Globus pallidus (tissue), 1 donor: Measurements from ENCODE around the gene TENT4A.

Experiments used
- DNase-seq: peaks from one replicate; pipeline ENCODE4 v3.0.0-alpha.2; 2015; ENCODE audit warnings: low spot score

Gene TENT4A

DNA sequence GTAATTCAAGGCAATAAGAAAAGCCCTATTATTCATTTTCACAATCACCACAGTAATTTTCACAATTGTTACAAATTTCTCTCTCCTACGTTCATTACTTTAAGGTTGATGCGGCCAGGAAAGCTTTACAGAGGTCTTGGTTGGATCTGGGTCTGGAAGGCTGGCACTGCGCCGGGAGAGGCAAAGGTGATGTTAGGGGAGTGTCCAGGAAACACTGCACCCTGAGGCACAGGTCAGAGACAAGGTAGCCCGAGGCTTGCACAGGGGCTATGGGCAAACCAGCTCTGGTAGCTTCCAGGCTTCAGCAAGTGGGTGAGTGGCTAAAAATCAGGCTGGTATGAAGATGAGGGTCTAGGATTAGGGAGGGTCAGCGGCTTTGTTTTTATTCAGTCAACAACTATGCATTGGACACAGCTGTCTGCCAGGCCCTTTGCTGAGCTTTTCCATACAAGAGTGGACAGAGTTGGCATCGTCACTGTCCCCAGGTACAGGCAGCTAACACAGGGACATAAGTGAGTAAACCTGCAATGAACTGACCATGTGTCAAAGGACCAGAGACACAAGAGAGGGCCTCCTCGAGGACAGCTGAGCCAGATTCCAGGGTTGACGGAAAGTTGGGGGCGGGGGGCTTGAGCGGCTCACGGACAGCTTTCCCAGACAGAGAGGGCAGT lies 12.4 kb upstream of the TENT4A start:
- no peak for DNase-seq

DNA sequence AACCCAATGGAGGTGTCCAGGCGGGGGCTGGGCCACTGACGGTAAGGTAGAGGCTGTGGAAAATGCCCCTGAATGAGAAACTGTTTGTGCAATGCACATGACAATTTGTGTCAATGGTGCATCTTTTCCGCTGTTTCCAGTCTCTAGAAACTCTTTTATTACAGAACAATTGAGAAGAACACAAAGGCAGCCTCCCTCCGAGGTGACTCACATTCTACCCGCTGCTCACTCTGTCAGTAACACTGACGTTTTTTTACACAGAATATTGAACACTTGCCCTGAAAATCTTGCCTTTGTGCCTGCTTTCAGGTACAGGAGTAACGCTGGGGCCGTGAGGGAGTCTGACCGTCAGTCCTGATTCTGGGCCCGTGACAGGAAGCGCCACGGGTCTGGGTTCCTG lies 11.7 kb upstream of the TENT4A start:
- DNase-seq = no peak

DNA sequence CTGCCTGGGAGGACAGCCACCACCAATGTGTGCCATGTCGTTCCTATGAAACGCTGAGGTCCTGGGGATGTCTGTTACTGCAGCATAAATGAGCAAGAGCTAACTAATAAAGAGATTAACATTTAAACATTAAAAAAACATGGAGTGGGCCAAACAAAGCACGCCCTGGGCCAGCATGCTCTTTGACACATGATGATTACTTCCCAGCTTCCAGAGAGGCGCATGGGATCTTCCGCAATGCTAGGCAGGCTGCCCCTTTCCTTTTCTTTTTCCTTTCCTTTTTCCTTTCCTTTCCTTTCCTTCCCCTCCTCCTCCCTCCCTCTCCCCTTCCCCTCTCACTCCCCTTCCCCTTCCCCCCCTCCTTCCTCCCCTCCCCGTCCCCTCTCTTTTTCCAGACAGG lies 10.6 kb upstream of the TENT4A start:
- DNase-seq = no peak

DNA sequence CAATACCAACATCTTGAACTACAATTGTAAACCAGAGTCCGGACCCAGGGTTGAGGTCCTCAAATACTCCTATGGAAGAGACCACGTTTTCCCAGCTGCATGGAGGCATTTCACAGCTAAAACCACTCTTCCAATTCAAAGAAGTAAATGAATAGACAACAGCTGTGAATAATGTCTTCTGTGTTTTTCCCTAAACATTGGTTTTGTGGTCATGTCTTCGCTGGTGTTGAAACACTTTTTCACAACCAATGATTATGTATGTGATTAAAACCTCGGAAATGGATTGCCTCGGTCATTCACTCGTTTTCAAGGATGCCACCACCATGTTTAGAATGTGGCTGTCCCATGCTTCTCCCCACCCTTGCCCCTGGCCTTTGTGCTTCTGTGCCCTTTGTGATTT lies 9.4 kb upstream of the TENT4A start:
- DNase-seq = no peak

DNA sequence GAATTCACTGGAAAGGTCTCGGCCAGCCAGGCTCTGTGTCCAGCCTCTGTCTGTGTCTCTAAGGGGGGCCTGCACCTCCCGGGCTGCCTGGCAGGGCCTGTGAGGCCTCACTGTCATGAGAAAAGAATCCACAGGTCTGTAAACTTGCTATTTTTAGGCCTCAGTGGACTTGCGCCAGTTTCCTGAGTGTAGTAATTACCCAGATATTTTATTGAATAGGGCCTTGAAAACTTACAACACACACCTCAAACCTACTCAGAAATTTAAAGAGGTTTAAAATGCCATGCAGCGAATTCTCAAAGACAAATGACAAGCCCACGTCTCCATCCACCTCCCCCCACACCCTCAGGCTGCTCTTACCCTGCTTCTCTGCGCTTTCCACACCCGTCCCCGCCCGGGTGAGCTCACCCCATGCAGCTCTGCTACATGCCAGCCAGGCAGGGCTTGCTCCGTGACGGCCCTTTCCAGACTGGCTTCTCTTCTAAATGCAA lies 8.8 kb upstream of the TENT4A start:
- DNase-seq = no peak

DNA sequence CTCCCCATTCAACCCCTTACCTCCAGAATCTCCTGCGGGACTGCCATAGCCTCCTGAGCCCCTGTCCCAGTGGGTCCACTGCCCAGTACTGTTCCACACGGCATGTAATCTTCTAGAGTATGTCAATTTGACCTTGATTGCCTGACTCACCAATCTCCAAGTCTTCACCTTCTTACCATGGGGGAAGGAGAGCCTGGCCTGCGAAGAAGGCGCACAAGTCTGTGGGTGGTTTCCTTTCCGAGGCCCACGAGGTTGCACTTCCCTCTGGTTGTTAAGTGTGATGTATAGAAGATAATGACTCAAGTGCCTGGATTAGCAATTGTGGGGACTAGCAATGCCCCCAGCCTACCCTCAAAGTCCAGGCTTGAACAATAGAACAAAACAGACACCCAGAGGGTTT lies 8.1 kb upstream of the TENT4A start:
- no peak for DNase-seq

DNA sequence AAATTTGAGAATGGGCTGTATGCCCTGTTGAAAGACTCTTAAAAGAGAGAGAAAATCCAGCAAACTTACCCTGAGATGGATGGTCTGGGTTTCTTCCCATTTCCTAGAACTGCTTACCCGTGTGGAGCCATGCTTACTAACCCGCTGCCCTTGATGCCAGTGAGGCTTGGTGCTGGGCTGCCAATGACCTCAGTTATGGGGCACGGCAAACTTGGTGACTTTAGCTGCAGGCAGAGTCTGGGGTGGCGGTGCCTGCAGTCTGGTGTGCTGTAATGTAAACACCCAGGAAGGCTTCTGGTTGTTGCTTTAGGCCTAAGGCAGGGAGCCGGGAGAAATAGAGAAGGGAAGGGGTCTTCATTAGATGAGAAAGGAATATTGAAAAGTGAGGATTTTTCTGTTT lies 7.3 kb upstream of the TENT4A start:
- DNase-seq = no peak

DNA sequence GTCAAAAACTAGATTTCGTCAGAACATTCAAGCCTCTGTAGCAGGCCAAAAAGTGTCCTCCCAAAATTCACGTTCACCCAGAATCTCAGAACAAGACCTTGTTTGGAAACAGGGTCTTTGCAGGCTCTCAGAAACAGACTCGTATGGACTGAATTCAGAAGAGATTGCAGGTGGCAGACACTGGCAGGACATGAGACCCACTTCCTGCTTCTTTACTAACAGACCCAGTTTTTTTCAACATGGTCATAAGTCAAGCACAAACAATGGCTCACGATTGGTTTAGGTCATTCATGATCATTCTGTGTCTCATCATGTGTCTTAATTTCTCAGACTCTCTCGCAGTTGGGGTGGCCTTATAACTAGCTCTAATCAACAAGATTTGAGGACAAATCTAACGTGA lies 5.4 kb upstream of the TENT4A start:
- no peak for DNase-seq

DNA sequence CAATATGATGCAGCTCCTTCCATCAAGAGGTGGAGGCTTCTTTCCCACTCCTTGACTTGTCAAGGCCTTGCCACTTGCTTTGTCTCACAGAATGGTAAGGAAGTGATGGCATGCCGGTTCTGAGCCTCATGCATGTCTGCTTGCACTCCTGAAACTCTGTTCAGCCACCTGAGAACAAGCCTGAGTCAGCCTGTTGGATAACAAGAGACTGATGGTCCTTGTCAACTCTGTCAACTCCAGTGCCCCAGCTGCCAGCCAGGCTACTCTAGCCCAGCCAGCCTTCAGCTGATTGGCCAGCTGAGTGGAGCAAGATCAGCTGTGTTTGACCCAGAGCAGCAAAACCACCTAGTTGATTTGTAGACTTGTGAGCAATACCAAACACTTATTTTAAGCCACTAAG lies 4.4 kb upstream of the TENT4A start:
- no peak for DNase-seq

DNA sequence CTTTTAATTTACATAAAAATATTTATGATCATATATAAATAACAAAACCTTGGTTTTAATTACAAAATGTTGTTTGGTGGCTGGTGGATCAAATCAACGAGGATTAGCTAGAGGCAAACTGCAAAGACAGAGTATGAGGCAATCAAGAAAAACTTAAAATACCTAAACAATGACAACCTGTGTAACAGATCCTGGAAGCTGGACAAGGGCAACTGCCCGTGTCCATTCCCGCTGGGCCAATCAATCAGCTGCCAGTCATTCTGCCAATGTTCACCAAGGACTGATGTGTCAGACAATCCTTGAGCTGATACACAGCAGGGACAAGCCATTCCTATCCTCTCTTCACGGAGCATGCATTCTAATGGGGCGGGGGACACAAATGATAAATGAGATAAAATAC lies 3.2 kb upstream of the TENT4A start:
- DNase-seq = no peak

DNA sequence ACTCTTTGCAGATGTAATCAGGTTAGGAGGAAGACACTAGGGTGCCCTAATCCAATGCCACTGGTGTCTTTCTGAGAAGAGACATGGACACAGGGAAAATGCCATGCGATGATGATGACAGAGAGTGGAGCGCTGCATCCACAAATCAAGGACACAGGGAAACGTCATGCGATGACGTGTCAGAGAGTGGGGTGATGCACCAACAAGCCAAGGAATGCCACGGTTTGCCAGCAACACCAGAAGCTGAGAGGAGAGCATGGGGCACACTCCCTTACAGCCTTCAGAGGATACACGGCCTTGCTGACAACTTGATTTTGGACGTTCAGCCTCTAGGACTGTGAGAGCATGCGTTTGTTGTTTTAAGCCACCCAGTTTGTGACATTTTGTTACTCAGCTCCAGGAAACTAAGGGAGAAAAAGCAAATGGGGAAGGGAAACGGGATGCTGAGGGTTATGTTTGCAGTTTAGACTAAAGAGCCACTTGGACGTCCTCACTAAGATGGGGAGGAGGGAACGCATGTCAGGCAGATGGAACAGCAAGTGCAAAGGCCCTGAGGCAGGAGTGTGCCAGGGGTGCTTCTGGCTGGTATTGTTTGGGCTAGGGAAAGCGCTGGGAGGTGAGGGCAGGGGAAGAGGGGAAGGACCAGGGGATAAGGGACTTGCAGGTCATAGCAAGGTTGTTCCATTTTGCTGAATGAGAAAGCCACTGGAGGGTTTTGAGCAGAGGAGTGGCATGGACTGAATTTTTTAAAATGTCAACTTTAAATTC lies 2.5 kb upstream of the TENT4A start:
- no peak for DNase-seq

DNA sequence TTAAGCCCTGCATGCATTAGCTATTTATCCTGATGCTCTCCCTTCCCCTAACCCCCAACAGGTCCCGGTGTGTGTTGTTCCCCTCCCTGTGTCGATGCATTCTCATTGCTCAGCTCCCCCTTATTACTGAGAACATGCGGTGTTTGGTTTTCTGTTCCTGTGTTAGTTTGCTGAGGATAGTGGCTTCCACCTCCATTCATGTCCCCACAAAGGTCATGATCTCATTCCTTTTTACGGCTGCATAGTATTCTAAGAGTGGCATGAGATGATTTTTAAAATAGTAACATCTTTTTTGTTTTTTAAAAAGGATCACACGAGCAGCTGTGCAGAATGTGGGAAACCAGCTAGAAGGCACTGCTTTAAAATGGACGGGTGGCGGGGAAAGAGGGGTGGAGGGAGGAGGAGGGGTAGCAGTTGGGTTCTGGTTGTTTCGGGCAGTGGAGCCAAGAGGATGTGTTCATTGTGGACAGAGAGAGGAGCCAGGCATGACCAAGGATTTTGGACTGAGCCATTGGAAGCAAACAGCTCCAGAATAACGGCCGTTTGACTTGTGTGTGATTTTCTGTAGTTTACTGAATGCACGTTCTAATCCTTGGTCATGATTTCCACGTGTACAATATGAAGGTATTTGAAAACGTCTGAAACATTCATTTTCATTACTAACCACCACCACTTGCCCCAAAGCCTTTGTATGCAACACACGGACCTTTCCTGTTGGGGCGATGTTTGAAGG lies 1.7 kb upstream of the TENT4A start:
- no peak for DNase-seq

DNA sequence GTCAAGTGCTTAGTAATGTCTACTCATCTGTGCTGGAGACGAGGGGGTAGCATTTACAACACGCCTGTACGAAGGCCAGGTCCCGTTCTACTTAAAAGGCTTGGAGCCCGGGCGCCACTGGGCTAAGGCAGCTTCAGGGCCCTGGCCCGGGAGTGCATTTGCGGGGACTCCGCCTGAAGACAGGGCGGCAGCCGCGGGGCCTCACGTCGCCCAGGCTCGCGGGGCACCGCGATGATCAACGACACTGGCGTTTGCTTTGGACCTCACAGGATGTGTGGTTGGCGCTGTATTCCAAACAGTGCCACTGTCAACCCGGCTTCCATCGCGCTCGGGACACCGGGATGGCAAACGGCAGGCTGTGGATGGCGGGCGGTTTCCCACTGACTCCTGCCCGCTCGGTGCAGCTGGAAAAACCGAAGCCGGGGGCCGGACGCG lies 1.1 kb upstream of the TENT4A start:
- peak; percentile 35 for DNase-seq

DNA sequence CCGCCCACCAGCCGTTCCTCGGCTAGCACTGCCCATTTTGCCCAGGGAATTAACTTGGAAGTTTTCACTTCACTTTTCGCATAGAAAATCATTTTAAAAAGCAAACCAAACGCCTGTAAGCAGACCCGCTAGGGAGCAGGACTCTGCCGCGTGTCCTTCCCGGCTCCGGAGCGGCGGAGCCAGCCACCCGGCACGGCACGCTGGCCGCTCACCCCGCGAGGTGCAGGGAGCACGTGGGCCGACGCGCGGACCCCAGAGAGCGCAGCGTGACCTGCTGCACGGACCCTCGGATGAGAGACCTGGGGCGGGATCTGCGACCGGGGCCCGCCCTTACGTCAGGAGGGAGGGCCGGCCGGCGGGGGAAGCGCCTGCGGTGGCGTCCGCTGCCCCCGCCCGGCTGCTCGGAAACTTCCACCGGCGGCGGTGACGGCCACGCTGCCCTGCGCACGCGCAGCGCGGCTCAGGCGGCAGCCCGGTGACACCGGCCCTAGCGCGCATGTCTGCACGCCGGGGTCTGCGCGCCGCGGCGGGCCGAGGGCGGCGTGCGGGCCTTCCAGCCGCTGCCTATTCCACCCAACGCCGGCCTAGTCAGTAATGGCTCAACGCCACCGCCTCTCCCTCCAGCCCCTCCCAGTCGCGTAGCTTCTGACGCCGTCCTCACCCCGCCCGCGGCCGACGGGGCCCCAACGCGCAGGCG lies 507 bp upstream of the TENT4A start:
- peak; percentile 97 for DNase-seq

DNA sequence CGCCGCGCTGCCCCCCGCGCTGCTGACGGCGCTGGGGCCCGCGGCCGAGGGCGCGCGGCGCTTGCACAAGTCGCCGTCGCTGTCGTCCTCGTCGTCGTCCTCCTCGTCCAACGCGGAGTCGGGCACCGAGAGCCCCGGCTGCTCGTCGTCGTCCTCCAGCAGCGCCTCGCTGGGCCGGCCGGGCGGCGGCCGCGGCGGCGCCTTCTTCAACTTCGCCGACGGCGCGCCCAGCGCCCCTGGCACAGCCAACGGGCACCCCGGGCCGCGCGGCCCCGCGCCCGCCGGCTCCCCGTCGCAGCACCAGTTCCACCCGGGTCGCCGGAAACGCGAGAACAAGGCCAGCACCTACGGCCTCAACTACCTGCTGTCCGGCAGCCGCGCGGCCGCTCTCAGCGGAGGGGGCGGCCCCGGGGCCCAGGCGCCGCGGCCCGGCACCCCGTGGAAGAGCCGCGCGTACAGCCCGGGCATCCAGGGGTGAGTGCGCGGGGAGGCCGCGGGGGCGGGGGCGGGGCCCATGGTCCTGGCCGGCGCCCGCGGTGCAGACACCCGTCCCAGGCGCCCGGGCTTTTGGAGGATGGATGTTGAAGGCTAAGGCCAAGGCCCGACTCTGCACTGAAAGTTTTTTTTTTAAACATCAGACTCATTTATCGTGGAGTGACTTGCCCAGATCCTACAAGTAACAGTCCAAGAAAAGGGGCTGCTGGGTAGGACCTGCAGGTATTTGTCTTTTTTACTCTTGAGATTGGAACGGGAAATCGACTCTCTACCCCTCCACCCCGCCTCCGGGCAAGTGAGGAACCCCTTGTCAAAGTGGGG lies 1.2 kb downstream of the TENT4A start:
- no peak for DNase-seq

DNA sequence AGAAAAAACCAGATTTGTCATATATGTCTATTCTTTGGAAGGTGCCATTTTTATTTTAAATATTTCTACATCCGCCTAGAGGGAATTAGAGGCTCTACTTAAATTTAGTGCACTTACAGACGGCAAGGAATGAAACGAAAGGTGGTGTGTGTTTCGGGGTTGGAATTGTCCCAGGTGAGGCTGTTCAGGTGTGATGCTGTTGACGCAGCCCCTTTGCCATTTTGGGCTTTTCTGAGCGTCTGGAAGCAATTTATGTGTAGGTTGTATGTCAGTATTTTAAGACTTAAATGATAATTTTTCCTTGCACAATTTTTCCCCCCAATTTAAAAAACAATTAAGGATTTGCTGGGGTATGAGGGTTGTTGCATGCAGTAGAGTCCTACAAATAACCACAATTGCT lies 2.0 kb downstream of the TENT4A start:
- no peak for DNase-seq

DNA sequence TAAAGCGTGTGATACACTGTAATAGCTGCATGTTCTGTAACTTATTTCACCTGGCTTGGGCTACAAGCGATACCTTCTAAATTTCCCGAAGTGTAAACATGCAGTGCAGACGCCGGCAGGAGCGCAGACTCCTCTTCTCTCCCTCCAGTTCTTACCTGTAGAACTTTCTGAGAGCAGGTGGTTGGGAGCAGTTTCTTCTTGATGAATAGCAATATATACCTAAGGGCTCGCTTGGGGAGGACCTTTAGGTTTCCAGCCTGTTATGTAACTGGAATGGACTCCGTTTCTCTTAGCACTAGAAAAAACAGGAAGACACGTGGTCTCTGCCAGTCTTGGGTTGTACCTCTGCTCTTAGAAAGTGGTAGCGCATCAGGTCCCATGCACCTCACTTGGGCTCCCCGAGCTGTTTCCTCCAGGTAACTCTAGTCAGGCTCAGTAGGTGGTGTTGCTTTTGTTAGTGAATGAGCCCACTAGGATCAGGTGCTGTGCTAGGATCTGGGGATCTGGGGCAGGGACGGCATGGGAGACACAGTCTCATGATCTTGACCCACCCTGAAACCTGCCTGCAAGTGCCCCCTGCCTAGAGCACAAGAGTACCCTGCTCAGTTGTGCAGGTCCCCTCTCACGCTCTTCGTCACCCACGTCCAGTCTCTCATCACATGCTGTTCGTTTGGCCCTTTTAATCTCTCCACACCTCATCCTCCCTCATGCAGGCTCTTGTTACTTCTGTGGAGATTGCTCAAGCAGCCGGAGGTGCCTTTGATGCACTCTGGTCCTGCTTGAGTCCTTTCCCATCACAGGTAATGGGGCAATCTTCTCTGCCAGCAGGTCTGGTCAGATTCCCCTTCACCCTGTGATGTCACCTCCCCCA lies 2.8 kb downstream of the TENT4A start:
- no peak for DNase-seq

DNA sequence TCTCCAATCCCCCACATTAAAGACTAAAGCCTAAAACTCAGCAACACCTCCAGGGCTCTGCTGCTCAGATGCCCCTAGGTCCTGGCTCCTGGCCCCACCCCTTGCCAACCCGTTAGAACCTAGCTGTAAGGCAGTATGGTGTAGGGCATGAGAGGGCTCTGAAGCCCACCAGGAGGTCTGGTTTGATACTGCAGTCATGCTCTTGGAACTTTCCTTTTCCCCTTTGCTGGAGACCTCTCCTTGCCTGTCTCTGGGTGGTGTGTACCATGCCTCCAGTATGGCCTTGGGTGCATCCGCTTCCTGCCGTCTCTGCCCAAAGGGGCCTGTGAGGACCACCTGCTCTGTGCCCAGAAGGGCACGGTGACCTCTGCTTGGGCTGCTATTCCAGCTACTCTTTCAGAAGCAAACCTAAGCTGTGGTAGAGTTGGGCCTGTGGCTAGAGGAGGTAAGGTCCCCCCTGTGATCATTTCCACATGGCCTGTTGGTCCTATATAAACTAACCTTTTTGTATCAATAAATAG lies 3.5 kb downstream of the TENT4A start:
- DNase-seq = no peak

DNA sequence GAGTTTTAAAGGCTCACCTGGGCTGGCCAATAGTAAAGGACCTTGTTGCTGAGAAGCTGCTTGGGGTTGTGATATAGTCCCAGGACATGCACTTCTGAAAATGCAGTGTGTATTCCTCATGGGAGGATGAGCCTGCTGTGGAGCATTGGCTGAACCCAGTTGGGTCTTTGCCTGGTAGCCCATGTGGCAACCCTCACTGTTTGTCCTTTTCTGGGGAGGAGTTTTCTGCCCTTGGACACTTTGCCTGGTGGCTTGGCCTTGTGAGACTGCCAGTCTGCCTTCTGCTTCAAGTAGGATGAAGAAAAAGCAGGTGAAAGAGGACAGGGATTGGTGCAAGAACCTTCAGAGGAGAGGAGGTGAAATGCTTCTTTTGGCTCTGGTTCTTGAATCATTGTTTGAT lies 4.0 kb downstream of the TENT4A start:
- DNase-seq = no peak

DNA sequence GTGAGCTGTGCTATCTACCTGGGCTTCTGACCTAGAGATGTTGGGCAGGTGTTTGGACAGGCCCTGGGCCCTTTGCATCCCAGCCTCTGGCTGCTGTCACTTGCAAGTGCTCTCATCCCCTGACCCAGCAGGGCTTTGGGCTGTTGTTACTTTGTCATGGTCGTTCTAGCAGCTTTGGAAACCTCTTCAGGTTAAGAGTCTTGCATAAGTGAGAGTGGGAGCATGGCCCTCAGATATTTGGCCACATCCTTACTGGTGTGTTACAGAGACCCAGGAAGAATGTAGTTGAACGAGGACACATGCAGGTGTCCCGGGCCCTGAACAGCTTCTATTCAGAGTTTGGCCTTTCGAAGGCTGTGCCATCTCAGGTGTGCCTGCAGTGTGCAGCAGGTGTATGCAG lies 4.5 kb downstream of the TENT4A start:
- no peak for DNase-seq
